Mesothelial cell of epicardium (in vitro differentiated cells): ENCODE data around the gene TRAF3. TPM values are rescaled to one million over a fixed set of nuclear protein-coding genes. Genes with fewer than 3 reads are reported as not detected.

Source experiments
- DNase-seq, 2 experiments: peaks; one replicate each; pipeline ENCODE4 v3.0.0; 2021; ENCODE audit warnings: low spot score in 2 of 2; ENCODE audit not compliant: unreplicated experiment in 2 of 2
- H3K27ac Mint-ChIP-seq: 2 replicates; pipeline ENCODE4 v1.8.0; 2021; ENCODE audit warnings: mixed read lengths
- H3K27me3 Mint-ChIP-seq: 2 replicates; pipeline ENCODE4 v1.8.0; 2021; ENCODE audit warnings: low read depth, mixed read lengths
- H3K36me3 Mint-ChIP-seq: 2 replicates; pipeline ENCODE4 v1.8.0; 2021; ENCODE audit warnings: mixed read lengths
- H3K4me1 Mint-ChIP-seq: 2 replicates; pipeline ENCODE4 v1.8.0; 2021; ENCODE audit warnings: mixed read lengths
- H3K4me3 Mint-ChIP-seq: 2 replicates; pipeline ENCODE4 v1.8.0; 2021; ENCODE audit warnings: mild to moderate bottlenecking, moderate library complexity, mixed read lengths
- H3K9me3 Mint-ChIP-seq: 2 replicates; pipeline ENCODE4 v1.8.0; 2021; ENCODE audit warnings: mixed read lengths
- total RNA-seq: library from RNA; stranded (reverse); gene quantifications from 3 replicates; pipeline ENCODE4 v1.2.1, GENCODE V29; 2021
- TF ChIP-seq, protein P1 (sequence below): fragments of 200-600 bp; sonication (generic); IDR thresholded peaks from one replicate; pipeline ENCODE4 v1.5.0; 2021; ENCODE audit warnings: antibody characterized with exemption; ENCODE audit not compliant: unreplicated experiment

Gene TRAF3
- total RNA-seq, 1 donor from 2014 or later = 26.4 TPM

DNA sequence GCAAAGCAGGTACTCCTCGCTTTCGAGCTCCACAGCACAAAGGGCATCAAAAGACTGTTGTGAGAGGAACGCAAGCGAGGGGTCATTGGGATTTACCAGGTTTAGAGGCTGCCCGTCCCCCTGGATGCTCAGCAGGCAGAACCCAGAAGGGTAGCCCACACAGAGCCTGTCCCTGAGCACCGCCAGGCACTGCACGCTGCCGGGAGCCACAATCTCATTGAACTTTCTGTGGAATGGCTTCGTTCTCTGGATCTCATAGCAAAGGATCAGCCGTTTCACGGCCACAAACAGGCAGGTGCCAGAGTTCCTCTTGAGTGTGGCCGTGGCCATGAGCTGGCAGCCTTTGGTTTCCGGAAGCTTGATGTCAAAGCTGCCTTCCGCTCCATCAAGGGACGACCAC lies 166.7 kb downstream of the TRAF3 start:
- TF ChIP-seq, protein P1, sequence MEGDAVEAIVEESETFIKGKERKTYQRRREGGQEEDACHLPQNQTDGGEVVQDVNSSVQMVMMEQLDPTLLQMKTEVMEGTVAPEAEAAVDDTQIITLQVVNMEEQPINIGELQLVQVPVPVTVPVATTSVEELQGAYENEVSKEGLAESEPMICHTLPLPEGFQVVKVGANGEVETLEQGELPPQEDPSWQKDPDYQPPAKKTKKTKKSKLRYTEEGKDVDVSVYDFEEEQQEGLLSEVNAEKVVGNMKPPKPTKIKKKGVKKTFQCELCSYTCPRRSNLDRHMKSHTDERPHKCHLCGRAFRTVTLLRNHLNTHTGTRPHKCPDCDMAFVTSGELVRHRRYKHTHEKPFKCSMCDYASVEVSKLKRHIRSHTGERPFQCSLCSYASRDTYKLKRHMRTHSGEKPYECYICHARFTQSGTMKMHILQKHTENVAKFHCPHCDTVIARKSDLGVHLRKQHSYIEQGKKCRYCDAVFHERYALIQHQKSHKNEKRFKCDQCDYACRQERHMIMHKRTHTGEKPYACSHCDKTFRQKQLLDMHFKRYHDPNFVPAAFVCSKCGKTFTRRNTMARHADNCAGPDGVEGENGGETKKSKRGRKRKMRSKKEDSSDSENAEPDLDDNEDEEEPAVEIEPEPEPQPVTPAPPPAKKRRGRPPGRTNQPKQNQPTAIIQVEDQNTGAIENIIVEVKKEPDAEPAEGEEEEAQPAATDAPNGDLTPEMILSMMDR = no peak
- H3K9me3 Mint-ChIP-seq = no peaks in the 10 kb centered on the region
- H3K27me3 Mint-ChIP-seq = no peaks in the 10 kb centered on the region
- no peaks in the 10 kb centered on the region for H3K4me1 Mint-ChIP-seq
- no peak overlapping the region for H3K27ac Mint-ChIP-seq
- peaks cover 35% of the 10 kb centered on the region for H3K36me3 Mint-ChIP-seq
- no peak for DNase-seq
- H3K4me3 Mint-ChIP-seq = no peak overlapping the region

DNA sequence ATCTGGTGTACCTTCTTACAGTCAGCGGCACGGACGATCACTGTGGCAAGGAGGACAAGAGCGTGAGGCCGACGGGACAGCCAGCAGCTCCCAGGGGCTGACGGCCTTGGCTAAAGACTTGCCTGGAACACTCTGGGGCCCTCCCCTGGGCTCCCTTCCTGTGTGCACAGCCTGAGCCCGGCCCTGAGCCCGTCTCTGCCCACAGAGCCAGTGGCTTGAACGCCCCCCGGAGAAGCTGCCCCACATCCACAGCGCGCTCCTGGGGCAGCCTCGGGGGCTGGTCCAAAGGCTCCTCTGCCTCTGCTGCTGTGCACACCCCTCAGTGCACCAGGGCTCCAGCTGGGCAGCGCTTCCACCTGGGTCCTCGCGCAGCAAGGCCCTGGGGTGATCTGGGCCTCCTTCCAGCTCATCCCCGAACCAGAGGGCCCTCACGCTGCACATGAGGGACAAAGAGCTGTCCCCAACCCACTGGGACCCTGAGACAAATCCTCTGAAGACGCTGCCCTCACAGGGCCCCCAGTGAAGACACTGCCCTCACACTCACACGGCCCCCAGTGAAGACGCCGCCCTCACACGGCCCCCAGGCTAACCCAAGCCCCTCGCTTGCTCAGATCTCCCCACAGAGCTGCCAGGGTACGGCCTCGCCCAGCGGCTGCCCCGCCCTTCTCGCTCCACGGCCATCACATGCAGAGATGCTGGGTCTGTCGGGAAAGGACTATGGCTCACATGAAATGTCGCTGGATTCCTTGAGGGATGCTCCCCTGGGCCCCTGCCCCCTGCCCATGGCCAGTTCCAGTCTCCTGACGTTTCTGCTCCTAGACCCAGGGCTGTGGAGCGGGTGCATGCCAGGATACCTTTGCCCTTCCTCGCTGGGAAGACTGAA lies 167.4 kb downstream of the TRAF3 start:
- H3K27me3 Mint-ChIP-seq = no peaks in the 10 kb centered on the region
- H3K9me3 Mint-ChIP-seq = no peaks in the 10 kb centered on the region
- no peak overlapping the region for H3K27ac Mint-ChIP-seq
- DNase-seq = no peak
- no peaks in the 10 kb centered on the region for H3K4me1 Mint-ChIP-seq
- TF ChIP-seq, protein P1 = no peak
- H3K36me3 Mint-ChIP-seq = peaks cover 35% of the 10 kb centered on the region
- H3K4me3 Mint-ChIP-seq = no peak overlapping the region

DNA sequence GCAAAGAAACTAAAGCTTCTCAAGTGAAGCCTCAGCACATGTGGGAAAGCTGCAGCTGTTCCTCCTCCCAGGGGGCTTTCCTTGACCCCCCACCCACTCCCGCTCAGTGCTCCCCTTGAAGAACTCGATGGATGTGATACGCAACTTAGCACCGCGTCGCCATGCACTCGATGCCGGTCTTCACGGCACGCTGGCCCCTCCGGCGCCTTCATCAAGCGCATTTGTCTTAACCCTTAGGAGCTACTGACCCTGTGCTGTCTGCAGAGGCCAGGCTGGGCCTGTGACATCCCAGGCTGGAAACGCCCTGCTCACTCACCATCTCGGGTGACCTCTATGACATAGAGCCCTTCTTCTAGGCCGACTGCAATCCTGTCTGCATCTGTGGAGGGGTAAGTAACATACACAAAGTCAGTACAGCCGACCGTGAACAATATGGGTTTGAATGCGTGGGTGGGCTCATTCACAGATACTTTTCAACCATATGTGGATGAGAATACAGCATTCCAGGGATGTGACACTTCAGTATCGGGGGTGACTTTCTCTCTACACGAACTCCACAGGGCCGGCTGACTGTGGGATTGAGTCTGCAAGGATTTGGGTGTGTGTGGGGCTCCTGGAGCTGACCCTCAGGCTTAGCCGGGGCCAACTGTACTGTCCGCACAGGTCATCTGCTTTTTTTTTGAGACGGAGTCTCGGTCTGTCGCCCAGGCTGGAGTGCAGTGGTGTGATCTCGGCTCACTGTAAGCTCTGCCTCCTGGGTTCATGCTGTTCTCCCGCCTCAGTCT lies 168.3 kb downstream of the TRAF3 start:
- DNase-seq = no peak
- Mint-ChIP-seq H3K27me3 (no peaks in the 10 kb centered on the region), H3K4me1 (no peaks in the 10 kb centered on the region), H3K27ac (no peak overlapping the region), H3K4me3 (no peak overlapping the region), H3K36me3 (peaks cover 31% of the 10 kb centered on the region), H3K9me3 (no peaks in the 10 kb centered on the region)
- TF ChIP-seq, protein P1 = no peak

DNA sequence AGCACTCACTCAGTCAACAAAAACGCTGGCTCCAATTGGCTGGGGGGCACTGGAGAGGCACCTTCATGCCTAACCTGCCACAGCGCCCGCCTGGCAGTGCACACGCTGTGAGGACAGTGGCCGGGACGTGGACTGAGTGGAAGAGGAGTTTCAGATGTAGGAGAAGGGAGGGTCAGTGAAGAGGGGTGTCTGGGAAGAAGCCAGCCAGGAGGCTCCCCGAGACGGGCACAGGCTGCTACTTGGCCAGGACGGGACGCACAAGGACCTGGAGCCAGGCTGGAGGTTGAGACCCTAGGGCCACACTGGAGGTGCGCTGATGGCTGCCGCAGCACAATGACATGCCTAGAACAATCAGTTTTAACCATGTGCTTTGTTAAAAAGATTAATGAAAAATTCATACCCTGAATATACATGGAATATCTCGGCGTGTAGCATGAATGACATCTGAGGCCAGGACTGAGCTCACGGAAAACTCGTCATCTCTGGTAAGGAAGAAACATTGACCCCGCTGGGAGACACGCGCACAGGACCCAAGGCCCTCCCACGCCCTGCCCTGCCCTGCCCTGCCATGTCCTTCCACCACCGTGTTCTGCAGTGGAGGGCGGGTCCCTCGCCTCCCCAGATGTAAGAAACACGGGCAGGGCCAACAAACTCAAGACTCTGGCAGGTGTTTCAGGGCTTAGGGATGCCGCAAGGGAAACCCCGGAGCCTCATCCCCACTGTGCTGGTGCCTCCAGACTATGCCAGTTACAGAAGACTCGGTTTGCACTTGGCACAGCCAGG lies 170.3 kb downstream of the TRAF3 start:
- Mint-ChIP-seq H3K36me3 (peaks cover 37% of the 10 kb centered on the region), H3K4me3 (no peak overlapping the region), H3K27me3 (no peaks in the 10 kb centered on the region), H3K27ac (peak overlapping the region; percentile 56), H3K4me1 (no peaks in the 10 kb centered on the region), H3K9me3 (no peaks in the 10 kb centered on the region)
- DNase-seq = no peak
- TF ChIP-seq, protein P1 = no peak

DNA sequence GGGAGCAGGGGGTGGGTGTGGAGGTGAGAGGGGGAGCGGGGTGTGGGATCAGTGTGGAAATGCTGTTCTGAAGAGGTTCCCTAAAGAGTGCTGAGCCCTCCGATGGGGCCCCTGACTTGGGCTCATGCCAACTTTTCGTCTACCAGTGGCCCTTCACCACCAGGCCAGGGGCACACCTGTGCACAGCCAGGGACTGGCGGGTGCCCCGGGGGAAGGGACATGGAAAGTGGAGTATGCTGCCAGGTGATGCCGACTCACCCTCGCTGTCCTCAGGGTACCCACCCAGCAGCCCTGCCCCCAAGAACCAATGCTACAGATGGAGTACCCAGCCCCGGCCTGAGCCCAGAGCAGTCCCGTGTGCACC lies 171.4 kb downstream of the TRAF3 start:
- no peak overlapping the region for H3K4me3 Mint-ChIP-seq
- TF ChIP-seq, protein P1 = no peak
- H3K9me3 Mint-ChIP-seq = no peaks in the 10 kb centered on the region
- peaks cover 34% of the 10 kb centered on the region for H3K36me3 Mint-ChIP-seq
- H3K27me3 Mint-ChIP-seq = no peaks in the 10 kb centered on the region
- DNase-seq = no peak
- no peak overlapping the region for H3K27ac Mint-ChIP-seq
- no peaks in the 10 kb centered on the region for H3K4me1 Mint-ChIP-seq
